ENCODE data around the gene PAX3.

DNA sequence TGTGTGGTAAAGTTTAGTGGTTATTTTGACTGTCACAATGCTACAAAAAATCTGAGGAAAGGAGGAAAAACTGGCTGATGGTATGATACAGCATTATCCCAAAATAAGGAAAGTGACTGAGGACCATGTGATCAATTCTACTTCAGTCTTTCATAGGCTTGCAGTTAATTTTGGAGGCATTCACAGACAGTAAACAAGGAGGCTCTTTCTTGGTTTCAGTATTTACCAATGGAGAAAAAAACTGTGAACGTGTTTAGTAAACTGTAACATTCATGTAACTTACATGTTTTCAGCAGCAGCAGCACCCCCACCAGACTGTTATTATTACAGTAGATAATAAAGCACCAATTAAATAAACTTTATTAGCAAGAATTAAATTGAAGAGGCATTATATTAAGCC is 50.0 kb downstream of the PAX3 start:
- TF ChIP-seq POLR2AphosphoS5 (IDR thresholded peaks at IDR 0.05; ENCODE audit: low read depth, low read length) = no peak
- TF ChIP-seq TAF1 (IDR thresholded peaks at IDR 0.05; ENCODE audit: borderline replicate concordance, insufficient read depth, low read length) = no peak
